ENCODE results near the gene CAMSAP2.

DNA sequence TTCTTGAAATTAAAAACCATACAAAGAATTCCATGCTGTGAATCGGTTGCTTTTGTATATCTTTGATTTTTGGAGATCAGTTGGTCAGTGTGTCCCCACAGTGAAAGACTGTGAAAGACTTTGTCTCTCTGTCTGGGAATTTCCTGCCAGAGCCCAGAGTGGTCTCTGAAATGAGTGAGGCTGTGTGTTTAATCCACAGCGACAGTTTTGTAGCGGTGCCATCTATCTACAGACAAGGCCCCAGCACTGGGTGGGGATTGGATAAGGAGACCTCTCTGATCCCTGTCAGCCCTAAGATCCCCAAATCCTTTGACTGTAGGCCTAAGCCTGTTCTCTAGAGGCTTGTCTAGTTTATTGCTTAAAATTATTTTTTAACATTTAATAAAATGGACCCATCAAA lies 144.4 kb downstream of the CAMSAP2 start:
- TF ChIP-seq, protein P1, sequence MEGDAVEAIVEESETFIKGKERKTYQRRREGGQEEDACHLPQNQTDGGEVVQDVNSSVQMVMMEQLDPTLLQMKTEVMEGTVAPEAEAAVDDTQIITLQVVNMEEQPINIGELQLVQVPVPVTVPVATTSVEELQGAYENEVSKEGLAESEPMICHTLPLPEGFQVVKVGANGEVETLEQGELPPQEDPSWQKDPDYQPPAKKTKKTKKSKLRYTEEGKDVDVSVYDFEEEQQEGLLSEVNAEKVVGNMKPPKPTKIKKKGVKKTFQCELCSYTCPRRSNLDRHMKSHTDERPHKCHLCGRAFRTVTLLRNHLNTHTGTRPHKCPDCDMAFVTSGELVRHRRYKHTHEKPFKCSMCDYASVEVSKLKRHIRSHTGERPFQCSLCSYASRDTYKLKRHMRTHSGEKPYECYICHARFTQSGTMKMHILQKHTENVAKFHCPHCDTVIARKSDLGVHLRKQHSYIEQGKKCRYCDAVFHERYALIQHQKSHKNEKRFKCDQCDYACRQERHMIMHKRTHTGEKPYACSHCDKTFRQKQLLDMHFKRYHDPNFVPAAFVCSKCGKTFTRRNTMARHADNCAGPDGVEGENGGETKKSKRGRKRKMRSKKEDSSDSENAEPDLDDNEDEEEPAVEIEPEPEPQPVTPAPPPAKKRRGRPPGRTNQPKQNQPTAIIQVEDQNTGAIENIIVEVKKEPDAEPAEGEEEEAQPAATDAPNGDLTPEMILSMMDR (conservative IDR thresholded peaks at IDR 0.05) = no peak
- no peak for TF ChIP-seq ZFX (IDR thresholded peaks at IDR 0.05)
